Bronchial epithelial cell (primary cell): Measurements from ENCODE around the gene OR52E5. TPM values are rescaled to one million over a fixed set of nuclear protein-coding genes. Genes with fewer than 3 reads are reported as not detected.
A peak's percentile ranks its signal among the peaks of the same experiment; 100 is the strongest.

Experiments used
- DNase-seq: peaks from one replicate; pipeline ENCODE4 v3.0.0-alpha.2; 2010; ENCODE audit warnings: low read depth
- FAIRE-seq: peaks from 2 replicates; lab custom pipeline; 2011; peaks lifted over from hg19 to GRCh38; lab: Jason Lieb, UNC
- H3K27me3 ChIP-seq: 2 replicates; pipeline ENCODE4 v1.5.1; 2011; ENCODE audit warnings: low read length; ENCODE audit not compliant: control insufficient read depth, insufficient read depth
- H3K36me3 ChIP-seq: 2 replicates; pipeline ENCODE4 v1.5.1; 2011; ENCODE audit warnings: low read length; ENCODE audit not compliant: control insufficient read depth, insufficient read depth
- H3K4me3 ChIP-seq: 2 replicates; pipeline ENCODE4 v1.5.1; 2011; ENCODE audit warnings: mild to moderate bottlenecking, low read depth, low read length, control low read depth
- total RNA-seq: library from RNA; depleted of rRNA; stranded (reverse); fragments of >200 nt; gene quantifications from 2 replicates; pipeline ENCODE4 v1.2.1, GENCODE V29; 2014
- TF ChIP-seq, protein P1 (sequence below): IDR thresholded peaks from 2 replicates; pipeline ENCODE4 v1.5.1; 2011; ENCODE audit warnings: mild to moderate bottlenecking, moderate library complexity, low read length, control low read depth, inconsistent platforms; ENCODE audit not compliant: insufficient read depth, severe bottlenecking

Gene OR52E5
- total RNA-seq = not detected in 2 replicates

GRCh38 chr11:5892908-5893307 lies at the start of gene OR52E5:
OR52E5 (plus strand) TSS chr11:5893208; CDS start chr11:5900777, 7,569 bp downstream.
- TF ChIP-seq, protein P1, sequence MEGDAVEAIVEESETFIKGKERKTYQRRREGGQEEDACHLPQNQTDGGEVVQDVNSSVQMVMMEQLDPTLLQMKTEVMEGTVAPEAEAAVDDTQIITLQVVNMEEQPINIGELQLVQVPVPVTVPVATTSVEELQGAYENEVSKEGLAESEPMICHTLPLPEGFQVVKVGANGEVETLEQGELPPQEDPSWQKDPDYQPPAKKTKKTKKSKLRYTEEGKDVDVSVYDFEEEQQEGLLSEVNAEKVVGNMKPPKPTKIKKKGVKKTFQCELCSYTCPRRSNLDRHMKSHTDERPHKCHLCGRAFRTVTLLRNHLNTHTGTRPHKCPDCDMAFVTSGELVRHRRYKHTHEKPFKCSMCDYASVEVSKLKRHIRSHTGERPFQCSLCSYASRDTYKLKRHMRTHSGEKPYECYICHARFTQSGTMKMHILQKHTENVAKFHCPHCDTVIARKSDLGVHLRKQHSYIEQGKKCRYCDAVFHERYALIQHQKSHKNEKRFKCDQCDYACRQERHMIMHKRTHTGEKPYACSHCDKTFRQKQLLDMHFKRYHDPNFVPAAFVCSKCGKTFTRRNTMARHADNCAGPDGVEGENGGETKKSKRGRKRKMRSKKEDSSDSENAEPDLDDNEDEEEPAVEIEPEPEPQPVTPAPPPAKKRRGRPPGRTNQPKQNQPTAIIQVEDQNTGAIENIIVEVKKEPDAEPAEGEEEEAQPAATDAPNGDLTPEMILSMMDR = no peak
- FAIRE-seq = no peak
- no peaks in the 10 kb centered on the region for H3K27me3 ChIP-seq

DNA sequence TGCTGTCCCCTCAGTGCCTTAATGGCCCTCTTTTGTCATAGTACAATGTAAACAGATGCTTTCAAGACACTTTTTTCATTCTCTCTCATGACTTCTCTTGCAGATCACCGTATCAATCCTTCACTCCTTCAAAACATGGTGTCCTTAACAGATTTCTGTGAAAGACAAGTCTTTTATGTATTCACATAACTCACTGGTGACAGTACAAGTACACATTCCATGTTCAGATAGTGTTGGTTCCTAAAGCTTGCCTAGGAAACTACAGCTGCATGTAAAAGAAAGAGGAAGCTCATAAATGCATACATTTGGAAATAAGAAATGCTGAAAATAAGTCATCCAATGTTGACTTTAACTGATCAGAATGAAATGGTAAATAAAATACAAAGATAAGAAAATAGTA lies 46.3 kb upstream of the OR52E5 start:
- Histone ChIP-seq H3K36me3 (no peaks in the 10 kb centered on the region), H3K4me3 (no peak overlapping the region), H3K27me3 (no peaks in the 10 kb centered on the region)
- FAIRE-seq (no peak), DNase-seq (no peak)
- TF ChIP-seq, protein P1 = no peak

More at GRCh38 chr11:5892908-5893307, at the start of gene OR52E5:
- DNase-seq = no peak
- Histone ChIP-seq H3K4me3 (no peak within 1 kb of the TSS), H3K36me3 (no peaks in the 10 kb centered on the region)

DNA sequence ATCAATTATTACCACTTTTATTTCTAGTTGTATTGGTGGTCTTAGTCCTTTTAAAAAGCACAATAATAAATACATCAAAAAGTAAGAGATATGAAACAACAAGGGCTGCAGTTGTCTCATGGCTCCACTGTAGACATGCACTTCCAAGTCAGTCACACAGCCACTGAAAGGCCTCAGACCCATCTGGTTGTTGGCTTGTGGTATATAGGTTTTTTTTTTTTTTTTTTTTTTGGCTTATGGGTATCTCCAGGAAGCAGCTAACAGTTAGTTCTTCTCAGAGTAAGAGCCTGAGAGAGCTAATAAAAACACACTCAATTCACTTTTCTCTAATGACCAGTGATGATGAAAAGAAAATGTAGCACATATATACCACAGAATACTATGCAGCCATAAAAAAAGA lies 45.3 kb upstream of the OR52E5 start:
- DNase-seq = no peak

GRCh38 chr11:5851002-5851401 lies 42.0 kb upstream of the OR52E5 start:
- no peak overlapping the region for H3K4me3 ChIP-seq
- H3K27me3 ChIP-seq = no peaks in the 10 kb centered on the region
- H3K36me3 ChIP-seq = no peaks in the 10 kb centered on the region
- TF ChIP-seq, protein P1 = no peak
- FAIRE-seq = no peak
- DNase-seq = no peak

More for the DNA sequence above, 45.3 kb upstream of the OR52E5 start:
- Histone ChIP-seq H3K36me3 (no peaks in the 10 kb centered on the region), H3K4me3 (no peak overlapping the region), H3K27me3 (no peaks in the 10 kb centered on the region)
- TF ChIP-seq, protein P1 = no peak
- no peak for FAIRE-seq

DNA sequence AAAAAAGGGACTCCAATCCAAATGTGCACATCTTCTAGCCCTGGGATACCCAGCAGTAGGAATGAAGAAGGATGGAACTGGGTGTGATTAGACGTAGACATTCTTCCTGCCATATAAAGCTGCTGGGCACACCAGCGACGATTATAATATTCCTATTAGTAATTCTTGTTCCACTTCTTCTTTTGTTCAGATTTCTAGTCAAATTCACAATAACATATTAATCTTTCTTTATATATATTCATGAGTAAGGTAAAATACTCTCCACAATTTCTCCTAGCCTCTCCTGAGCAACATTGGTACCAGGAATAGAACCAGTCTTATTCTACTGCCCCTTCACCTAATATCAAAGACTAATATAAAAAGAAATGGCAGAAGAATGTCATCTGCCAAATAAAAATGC lies 35.4 kb upstream of the OR52E5 start, which contains the start of gene OR52E8:
OR52E8 (minus strand) TSS at position 101 of the 400 bp plus-strand sequence; CDS start at position 101, 0 bp downstream.
- no peaks in the 10 kb centered on the region for H3K36me3 ChIP-seq
- H3K4me3 ChIP-seq = no peak within 1 kb of the TSS
- H3K27me3 ChIP-seq = no peaks in the 10 kb centered on the region
- no peak for FAIRE-seq
- DNase-seq = no peak
- TF ChIP-seq, protein P1 = no peak

DNA sequence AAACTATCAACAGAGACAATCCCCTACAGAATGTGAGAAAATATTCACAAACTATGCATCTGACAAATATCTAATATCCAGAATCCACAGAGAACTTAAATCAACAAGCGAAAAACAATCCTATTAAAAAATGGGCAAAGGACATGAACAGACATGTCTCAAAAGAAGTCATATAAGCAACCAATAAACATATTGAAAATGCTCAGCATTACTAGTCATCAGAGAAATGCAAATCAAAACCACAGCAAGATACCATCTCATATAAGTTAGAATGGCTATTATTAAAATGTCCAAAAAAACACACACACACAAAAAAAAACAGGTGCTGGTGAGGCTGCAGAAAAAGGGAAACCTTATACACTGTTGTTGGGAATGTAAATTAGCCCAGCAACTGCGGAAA lies 27.2 kb upstream of the OR52E5 start:
- no peaks in the 10 kb centered on the region for H3K36me3 ChIP-seq
- no peak overlapping the region for H3K4me3 ChIP-seq
- peak; percentile 45 for DNase-seq
- no peak for FAIRE-seq
- TF ChIP-seq, protein P1 = no peak
- H3K27me3 ChIP-seq = no peaks in the 10 kb centered on the region
